ENCODE measurements around the gene UBFD1.
"Not testable (repeated sequence)": the region's sequence is repeated elsewhere in the genome, so short reads cannot be mapped to it uniquely, and the experiment has no call there.

The UBFD1 gene

GRCh38 chr16:23556881-23557778, at the start of gene UBFD1, which contains the start of gene EARS2:
Gene UBFD1, plus strand, starts transcription at chr16:23557727. Its CDS starts 16 bp downstream, at chr16:23557743.
Gene EARS2, minus strand, starts transcription at chr16:23557350. Its CDS starts 7 bp downstream, at chr16:23557343.
- DNase-seq = peak; percentile 96

DNA sequence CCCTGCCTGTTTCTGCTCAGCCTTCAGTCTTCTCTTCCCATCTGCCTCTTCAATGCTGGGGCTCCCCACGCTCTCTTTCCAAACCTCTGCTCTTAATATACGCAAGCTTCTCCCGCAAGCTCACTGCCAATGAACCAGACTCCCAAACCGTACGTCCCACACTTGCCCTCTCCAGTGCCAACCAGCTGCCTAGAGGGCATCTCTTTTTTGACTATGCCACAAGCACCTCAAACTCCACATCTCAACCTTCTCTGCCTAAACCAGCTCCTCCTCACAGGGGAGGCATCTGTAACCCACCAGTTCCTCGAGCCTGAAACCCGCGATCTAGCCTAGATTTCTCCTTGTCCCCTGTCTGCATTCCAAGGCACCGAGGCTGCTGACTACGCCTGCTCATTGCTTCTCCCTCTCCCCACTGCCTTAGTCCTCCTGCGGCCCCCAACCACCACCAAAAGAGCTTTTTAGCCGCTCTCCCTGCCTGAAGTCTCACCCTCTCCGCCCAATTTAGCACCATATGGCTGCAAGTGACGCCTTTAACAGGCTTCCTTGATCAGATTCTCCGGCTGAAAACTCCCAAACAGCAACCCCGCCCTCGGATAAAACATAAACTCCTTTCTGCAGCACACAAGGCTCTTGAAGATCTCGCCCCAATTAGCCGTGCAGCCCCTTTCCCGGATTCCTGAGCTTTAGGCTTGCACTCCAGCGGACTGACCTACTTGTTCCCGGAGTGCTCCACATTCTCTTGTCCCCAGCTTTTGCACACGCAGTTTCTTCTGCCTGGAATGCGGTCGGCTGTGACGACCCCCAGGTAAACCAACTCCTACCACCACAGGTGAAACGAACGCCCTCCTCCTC, 48.7 kb upstream of the UBFD1 start:
- no peak for DNase-seq

GRCh38 chr16:23509441-23509754, 48.1 kb upstream of the UBFD1 start:
- DNase-seq = no peak

GRCh38 chr16:23509782-23510163, 47.8 kb upstream of the UBFD1 start:
- DNase-seq = peak in 1 of 2 donors; percentile 51

DNA sequence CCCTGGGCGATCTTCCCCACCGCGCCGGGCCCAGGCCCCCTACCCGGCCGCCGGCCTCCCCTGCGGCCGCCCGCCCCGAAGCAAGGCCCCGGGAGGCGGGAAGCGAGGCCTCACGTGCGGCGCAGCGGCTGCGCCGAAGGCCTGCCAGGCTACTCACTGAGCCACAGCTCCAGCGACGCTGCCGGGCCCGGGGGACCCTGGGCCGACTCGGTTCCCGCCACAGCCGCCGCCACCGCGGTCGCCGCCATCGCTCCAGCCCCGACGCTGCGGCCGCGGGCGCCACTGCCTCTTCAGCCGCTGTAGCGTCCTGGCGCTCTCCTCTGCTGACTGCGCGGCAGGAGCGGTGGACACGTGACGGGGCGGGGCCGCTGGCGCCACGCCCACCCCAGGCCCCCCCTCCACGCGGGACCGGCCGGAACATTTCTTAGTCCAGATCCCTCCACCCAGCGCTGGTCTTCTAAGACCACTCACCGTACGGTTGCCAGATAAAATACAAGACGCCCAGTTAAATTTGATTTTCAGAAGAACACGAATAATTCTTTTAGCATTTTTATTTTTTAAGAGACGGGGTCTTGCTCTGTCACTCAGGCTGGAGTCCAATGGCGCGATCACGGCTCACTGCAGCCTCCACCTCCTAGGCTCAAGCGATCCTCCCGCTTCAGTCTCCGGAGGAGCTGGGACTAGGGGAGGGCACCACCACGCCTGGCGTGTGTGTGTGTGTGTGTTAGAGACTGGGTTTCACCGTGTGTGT, 47.2 kb upstream of the UBFD1 start, which contains the start of gene GGA2:
Gene GGA2 (minus strand): TSS at position 331 of the 751 bp plus-strand sequence. CDS start 83 bp downstream, at position 248.
- DNase-seq = peak; percentile 78 to 82

DNA sequence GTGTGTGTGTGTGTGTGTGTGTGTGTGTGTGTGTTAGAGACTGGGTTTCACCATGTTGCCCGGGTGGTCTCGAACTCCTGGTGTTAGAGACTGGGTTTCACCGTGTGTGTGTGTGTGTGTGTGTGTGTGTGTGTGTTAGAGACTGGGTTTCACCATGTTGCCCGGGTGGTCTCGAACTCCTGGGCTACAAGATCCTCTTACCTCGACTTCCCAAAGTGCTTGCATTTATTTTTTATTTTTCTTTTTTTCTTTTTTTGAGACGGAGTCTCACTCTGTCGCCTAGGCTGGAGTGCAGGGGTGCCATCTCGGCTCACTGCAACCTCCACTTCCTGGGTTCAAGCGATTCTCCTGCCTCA, 46.6 kb upstream of the UBFD1 start:
- DNase-seq = not testable (repeated sequence)

DNA sequence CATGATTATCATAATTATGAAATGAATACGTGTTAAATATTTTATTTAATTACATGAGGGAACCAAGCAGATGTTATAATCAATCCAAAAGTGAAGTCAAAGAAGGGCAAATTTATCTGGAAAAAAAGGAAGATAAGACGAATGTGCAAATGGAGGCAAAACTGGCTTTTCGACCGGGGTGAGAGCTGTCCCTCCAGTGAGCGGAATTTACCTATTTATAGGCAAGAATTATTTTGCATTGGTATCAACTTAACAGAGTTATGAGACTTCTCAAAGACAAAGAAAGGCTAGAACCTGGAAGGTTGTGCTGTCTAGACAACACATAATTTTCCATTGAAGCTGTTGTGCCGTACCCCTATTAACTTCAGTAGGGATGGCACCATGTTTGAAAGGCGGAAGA, 45.8 kb upstream of the UBFD1 start:
- DNase-seq = no peak

GRCh38 chr16:23512168-23512695, 45.3 kb upstream of the UBFD1 start:
- DNase-seq = no peak

DNA sequence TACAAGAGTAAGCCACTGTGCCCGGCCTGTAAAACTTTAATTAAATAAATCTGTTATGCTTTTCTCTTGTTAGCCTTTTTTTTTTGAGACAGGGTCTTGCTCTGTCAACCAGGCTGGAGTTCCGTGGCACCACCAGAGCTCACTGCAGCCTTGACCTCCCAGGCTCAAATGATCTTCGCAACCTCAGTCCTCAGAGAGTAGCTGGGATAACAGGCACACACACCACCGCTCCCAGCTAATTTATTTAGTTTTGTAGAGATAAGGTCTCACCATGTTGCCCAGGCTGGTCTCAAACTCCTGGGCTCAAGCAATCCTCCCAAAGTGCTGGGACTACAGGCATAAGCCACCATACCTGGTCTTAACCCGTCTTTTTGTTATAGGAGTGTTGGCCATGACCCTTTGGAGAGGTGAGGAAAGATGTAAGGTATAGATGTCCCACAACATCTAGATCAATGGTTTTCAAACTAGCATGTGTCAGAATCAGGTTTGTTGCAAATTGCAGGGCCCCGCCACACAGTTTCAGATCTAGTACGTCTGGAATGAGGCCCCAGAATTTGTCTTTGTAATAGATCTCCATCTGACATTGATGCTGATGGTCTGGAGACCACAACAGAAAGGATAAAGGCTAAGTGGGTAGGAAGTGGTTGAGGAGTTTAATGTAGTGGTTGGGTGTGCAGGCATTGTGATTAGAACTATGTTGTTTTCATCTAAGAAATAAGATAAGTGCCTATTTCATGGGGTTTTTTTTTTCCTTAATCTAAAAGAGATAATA, 43.0 kb upstream of the UBFD1 start:
- peak in 1 of 2 donors; percentile 51 for DNase-seq

- DNase-seq = no peak
Observed at GRCh38 chr16:23515881-23516280, 41.6 kb upstream of the UBFD1 start.

- DNase-seq = peak in 1 of 2 donors; percentile 63
Observed at GRCh38 chr16:23516366-23517137, 41.0 kb upstream of the UBFD1 start.

DNA sequence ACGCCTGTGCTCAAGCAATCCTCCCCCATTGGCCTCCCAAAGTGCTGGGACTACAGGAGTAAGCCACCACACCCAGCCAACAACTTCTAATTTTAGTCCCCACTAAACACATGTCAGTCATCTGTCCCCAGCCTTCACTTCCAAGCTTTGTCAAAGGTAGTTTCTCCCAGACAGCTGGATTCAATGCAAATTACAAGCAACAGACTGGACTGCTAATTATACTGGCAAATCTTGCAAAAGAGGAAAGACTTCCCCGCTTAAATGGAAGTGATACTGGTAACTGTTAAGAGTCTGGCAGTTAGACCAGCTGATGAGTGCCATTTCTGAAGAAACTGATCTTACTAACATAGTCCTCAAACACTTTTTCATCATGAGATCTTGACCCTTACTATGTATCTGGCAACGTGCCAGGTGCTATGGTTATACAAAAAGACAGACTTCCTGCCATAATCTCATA, 39.1 kb upstream of the UBFD1 start:
- peak in 1 of 2 donors; percentile 17 for DNase-seq

DNA sequence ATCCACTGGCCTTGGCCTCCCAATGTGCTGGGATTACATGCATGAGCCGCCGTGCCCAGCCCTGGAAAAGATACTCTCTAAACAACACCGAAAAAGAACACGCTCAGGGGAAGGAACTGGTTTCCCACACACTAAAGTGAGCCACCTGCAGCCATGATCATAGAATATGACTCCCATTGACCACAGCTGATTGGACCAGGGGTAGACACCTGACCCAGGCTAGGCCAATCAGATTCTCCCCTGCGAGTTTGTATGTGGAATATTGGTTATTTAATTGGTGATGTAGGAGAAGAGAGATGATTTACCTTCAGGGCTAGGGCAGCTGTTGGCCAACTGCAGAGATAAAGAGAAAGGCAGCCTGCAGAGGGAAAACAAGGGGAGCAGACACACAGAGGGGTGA, 38.2 kb upstream of the UBFD1 start:
- no peak for DNase-seq

DNA sequence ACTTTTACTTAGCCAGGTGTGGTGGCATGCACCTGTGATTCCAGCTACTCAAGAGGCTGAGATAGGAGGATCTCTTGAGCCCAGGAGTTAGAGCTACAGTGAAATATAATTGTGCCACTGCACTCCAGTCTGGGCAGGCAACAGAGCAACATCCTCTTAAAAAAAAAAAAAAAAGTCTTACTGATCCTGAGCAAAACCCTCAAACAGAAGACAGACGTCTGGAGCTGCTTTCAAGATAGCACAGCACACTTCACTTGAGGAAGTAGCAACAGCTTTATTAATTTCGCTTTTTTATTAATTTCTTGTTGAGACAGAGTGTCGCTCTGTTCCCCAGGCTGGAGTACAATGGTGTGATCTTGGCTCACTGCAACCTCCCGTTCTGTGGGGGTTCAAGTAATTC, 37.0 kb upstream of the UBFD1 start:
- DNase-seq = no peak

GRCh38 chr16:23521037-23521743, 36.3 kb upstream of the UBFD1 start:
- DNase-seq = no peak

DNA sequence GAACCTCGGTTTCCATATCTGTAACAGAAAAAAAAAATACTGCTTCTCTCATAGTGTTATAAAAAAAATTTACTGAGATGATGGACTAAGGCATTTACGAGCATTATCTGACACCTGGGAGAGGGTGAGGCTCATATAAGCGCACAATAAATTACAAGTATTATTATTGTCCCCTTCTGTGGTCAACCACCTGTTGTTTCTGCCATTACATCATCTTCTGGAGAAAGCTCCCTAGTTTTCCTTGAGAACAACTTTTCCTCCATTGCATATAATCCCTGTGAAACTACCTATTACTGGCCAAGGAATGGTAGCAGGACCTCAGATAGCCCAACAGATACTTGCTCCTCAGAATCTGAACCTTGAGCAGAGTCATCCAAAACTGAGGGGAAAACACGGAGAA, 35.6 kb upstream of the UBFD1 start:
- no peak for DNase-seq

DNA sequence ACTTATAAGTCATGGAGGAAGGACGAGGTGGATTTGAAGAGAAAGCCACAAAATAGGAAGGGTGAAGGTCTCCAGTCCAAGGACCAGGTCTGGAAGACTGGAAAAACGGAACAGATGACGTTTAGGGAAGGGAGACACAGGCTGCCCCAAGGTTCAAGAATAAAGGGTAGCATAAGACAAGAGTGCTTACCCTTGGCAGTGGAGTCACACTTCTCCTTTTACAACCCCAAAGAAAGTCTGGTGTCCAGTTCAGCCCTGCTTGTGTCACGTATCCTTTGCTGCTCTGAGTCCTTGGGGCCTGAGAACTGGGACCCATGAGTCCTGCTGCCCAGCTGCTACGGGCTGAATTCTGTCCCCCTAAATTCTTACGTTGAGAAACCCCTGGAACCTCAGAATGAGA, 34.2 kb upstream of the UBFD1 start:
- DNase-seq = no peak

DNA sequence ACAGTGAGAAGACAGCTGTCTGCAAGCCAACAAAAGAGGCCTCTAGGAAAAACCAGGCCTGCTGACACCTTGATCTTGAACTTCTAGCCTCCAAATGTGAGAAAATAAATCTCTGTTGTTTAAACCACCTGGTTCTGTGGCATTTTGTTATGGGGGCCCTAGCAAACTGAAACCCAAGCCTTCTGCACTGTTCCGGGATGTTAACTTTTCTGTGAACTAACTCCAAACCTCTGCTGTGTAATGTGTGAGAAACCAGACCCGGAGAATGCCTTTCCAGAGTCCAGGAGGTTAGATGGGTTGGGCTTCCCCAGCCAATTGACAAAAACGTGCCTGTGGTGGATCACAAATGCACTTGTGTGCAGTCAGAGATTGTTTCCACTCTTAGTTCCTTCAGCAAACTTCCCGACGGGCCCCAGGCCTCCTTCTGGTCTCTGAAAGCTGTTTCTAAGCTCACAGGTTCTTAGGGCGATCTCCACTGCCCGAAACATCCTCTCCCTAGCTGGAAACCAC, 33.6 kb upstream of the UBFD1 start:
- no peak for DNase-seq

GRCh38 chr16:23524886-23525285, 32.6 kb upstream of the UBFD1 start:
- DNase-seq = no peak

Data from CD4-positive, alpha-beta T cell treated with Interferon alpha-2 for 1 hour (primary cell).